ENCODE measurements around the gene INSM1.

The INSM1 gene

GRCh38 chr20:20370094-20370575 is 2.2 kb downstream of the INSM1 start:
- DNase-seq (ENCODE audit: low read depth): no peak
- in situ Hi-C loops (cut with HindIII; ENCODE audit: low sequenced_read_pairs): loop anchor here (10.0 to 25.0 kb wide), 2 partner anchors 95 to 192 kb away; no protein-coding TSS in a partner anchor
- no peak overlapping the region for H3K4me3 ChIP-seq (ENCODE audit: low read depth, low read length)
- no peak for TF ChIP-seq CTCF (IDR thresholded peaks at IDR 0.05; ENCODE audit: low read depth, low read length, missing control alignments)

GRCh38 chr20:20371083-20371482 is 3.2 kb downstream of the INSM1 start:
- TF ChIP-seq CTCF (IDR thresholded peaks at IDR 0.05; ENCODE audit: low read depth, low read length, missing control alignments): no peak
- in situ Hi-C loops (cut with HindIII; ENCODE audit: low sequenced_read_pairs): loop anchor here (10.0 to 25.0 kb wide), 2 partner anchors 94 to 191 kb away; no protein-coding TSS in a partner anchor
- DNase-seq (ENCODE audit: low read depth): no peak
- no peak overlapping the region for H3K4me3 ChIP-seq (ENCODE audit: low read depth, low read length)

- DNase-seq (ENCODE audit: low read depth): no peak
- in situ Hi-C loops (cut with HindIII; ENCODE audit: low sequenced_read_pairs): loop anchor here (10.0 to 25.0 kb wide), 2 partner anchors 93 to 191 kb away; no protein-coding TSS in a partner anchor
- no peak overlapping the region for H3K4me3 ChIP-seq (ENCODE audit: low read depth, low read length)
- no peak for TF ChIP-seq CTCF (IDR thresholded peaks at IDR 0.05; ENCODE audit: low read depth, low read length, missing control alignments)
Observed at GRCh38 chr20:20371681-20372080, 3.8 kb downstream of the INSM1 start.

- no peak overlapping the region for H3K4me3 ChIP-seq (ENCODE audit: low read depth, low read length)
- in situ Hi-C loops (cut with HindIII; ENCODE audit: low sequenced_read_pairs): loop anchor here (10.0 to 25.0 kb wide), 2 partner anchors 92 to 189 kb away; no protein-coding TSS in a partner anchor
- TF ChIP-seq CTCF (IDR thresholded peaks at IDR 0.05; ENCODE audit: low read depth, low read length, missing control alignments): no peak
- DNase-seq (ENCODE audit: low read depth): no peak
Observed at GRCh38 chr20:20373091-20373571, 5.2 kb downstream of the INSM1 start.

GRCh38 chr20:20375862-20376261 is 8.0 kb downstream of the INSM1 start:
- TF ChIP-seq CTCF (IDR thresholded peaks at IDR 0.05; ENCODE audit: low read depth, low read length, missing control alignments): no peak
- DNase-seq (ENCODE audit: low read depth): no peak
- in situ Hi-C loops (cut with HindIII; ENCODE audit: low sequenced_read_pairs): loop anchor here (10.0 kb wide), 1 partner anchor 89 kb away; no protein-coding TSS in a partner anchor
- no peak overlapping the region for H3K4me3 ChIP-seq (ENCODE audit: low read depth, low read length)

GRCh38 chr20:20386192-20386591 is 18.3 kb downstream of the INSM1 start:
- DNase-seq (ENCODE audit: low read depth): no peak
- no peak overlapping the region for H3K4me3 ChIP-seq (ENCODE audit: low read depth, low read length)
- TF ChIP-seq CTCF (IDR thresholded peaks at IDR 0.05; ENCODE audit: low read depth, low read length, missing control alignments): no peak
- in situ Hi-C loops (cut with HindIII; ENCODE audit: low sequenced_read_pairs): no loop called here
